Karpas-422 (cell line): Measurements from ENCODE around the gene FOXA2. TPM values are rescaled to one million over a fixed set of nuclear protein-coding genes. Genes with fewer than 3 reads are reported as not detected.

Experiments
- DNase-seq: peaks from one replicate; pipeline ENCODE4 v3.0.0-alpha.2; 2015
- H2AFZ ChIP-seq: fragments of 200-600 bp; sonication (generic); 2 replicates; pipeline ENCODE4 v1.6.1; 2014; ENCODE audit warnings: antibody characterized with exemption, low read length, mixed read lengths
- H3K27ac ChIP-seq: fragments of 200-600 bp; sonication (generic); 2 replicates; pipeline ENCODE4 v1.5.1; 2014; ENCODE audit warnings: mild to moderate bottlenecking, low read length, moderate library complexity
- H3K27me3 ChIP-seq: fragments of 200-600 bp; sonication (generic); 2 replicates; pipeline ENCODE4 v1.6.1; 2014; ENCODE audit warnings: low read length, mixed read lengths
- H3K36me3 ChIP-seq: fragments of 200-600 bp; sonication (generic); 2 replicates; pipeline ENCODE4 v1.6.1; 2014; ENCODE audit warnings: low read length, mixed read lengths; ENCODE audit not compliant: insufficient read depth
- H3K4me1 ChIP-seq: fragments of 200-600 bp; sonication (generic); 2 replicates; pipeline ENCODE4 v1.6.1; 2014; ENCODE audit warnings: mild to moderate bottlenecking, low read length, mixed read lengths
- H3K4me2 ChIP-seq: fragments of 200-600 bp; sonication (generic); 2 replicates; pipeline ENCODE4 v1.6.1; 2014; ENCODE audit warnings: low read length, low read depth, mild to moderate bottlenecking; ENCODE audit not compliant: poor library complexity, severe bottlenecking
- H3K4me3 ChIP-seq: fragments of 200-600 bp; sonication (generic); 2 replicates; pipeline ENCODE4 v1.5.1; 2014; ENCODE audit warnings: mild to moderate bottlenecking, antibody characterized with exemption, low read length, mixed read lengths
- H3K79me2 ChIP-seq: fragments of 200-600 bp; sonication (generic); 2 replicates; pipeline ENCODE4 v1.6.1; 2014; ENCODE audit warnings: mild to moderate bottlenecking, low read length, mixed read lengths
- H3K9ac ChIP-seq: fragments of 200-600 bp; sonication (generic); 2 replicates; pipeline ENCODE4 v1.6.0; 2014; ENCODE audit warnings: low read length
- H3K9me2 ChIP-seq: fragments of 200-600 bp; sonication (generic), shearing (Covaris generic); replicated peaks from 2 replicates; pipeline ENCODE4 v1.6.0; 2014; ENCODE audit warnings: mild to moderate bottlenecking, low read length, moderate library complexity; ENCODE audit not compliant: insufficient read depth
- H3K9me3 ChIP-seq: fragments of 300-700, 200-600 bp; sonication (generic); 2 replicates; pipeline ENCODE4 v1.6.1; 2014; ENCODE audit warnings: low read length, mixed read lengths
- H4K20me1 ChIP-seq: fragments of 200-600 bp; sonication (generic); 2 replicates; pipeline ENCODE4 v1.6.1; 2014; ENCODE audit warnings: mild to moderate bottlenecking, antibody characterized with exemption, low read length, low read depth; ENCODE audit not compliant: insufficient read depth
- total RNA-seq: library from RNA; depleted of rRNA; stranded (reverse); fragments of >200 nt; shearing (Covaris generic); gene quantifications from 2 replicates; pipeline ENCODE4 v1.2.3, GENCODE V29; 2014; ENCODE audit warnings: low replicate concordance; rRNA removed

Gene FOXA2
- total RNA-seq, result not detected in 2 replicates

GRCh38 chr20:22584522-22584921 lies at the start of gene FOXA2:
Gene FOXA2 (minus strand): TSS chr20:22584572. CDS start chr20:22584278, 294 bp downstream.
- Histone ChIP-seq H3K4me2 (no peak within 1 kb of the TSS), H3K36me3 (no peaks in the 10 kb centered on the region), H3K27ac (no peak within 1 kb of the TSS), H3K9ac (no peak within 1 kb of the TSS), H3K79me2 (no peaks in the 10 kb centered on the region), H3K9me2 (no peaks in the 10 kb centered on the region), H3K4me1 (no peaks in the 10 kb centered on the region), H3K9me3 (no peaks in the 10 kb centered on the region), H2AFZ (no peak within 1 kb of the TSS), H3K27me3 (no peaks in the 10 kb centered on the region), H3K4me3 (no peak within 1 kb of the TSS), H4K20me1 (no peaks in the 10 kb centered on the region)
- DNase-seq, result no peak

GRCh38 chr20:22630701-22631100 lies 46.3 kb upstream of the FOXA2 start:
- Histone ChIP-seq H3K79me2 (no peaks in the 10 kb centered on the region), H3K4me1 (no peaks in the 10 kb centered on the region), H4K20me1 (no peaks in the 10 kb centered on the region), H3K9me2 (no peaks in the 10 kb centered on the region), H3K9ac (no peak overlapping the region), H3K36me3 (no peaks in the 10 kb centered on the region), H3K27ac (no peak overlapping the region), H2AFZ (no peak overlapping the region), H3K9me3 (no peaks in the 10 kb centered on the region), H3K4me3 (no peak overlapping the region), H3K27me3 (no peaks in the 10 kb centered on the region), H3K4me2 (no peak overlapping the region)
- DNase-seq, result no peak

GRCh38 chr20:22629927-22630326 lies 45.6 kb upstream of the FOXA2 start:
- Histone ChIP-seq H3K4me1 (no peaks in the 10 kb centered on the region), H3K4me3 (no peak overlapping the region), H4K20me1 (no peaks in the 10 kb centered on the region), H3K79me2 (no peaks in the 10 kb centered on the region), H3K27ac (no peak overlapping the region), H3K4me2 (no peak overlapping the region), H3K9me2 (no peaks in the 10 kb centered on the region), H3K27me3 (no peaks in the 10 kb centered on the region), H3K36me3 (no peaks in the 10 kb centered on the region), H2AFZ (no peak overlapping the region), H3K9ac (no peak overlapping the region), H3K9me3 (no peaks in the 10 kb centered on the region)
- no peak for DNase-seq

GRCh38 chr20:22629447-22629846 lies 45.1 kb upstream of the FOXA2 start:
- Histone ChIP-seq H3K4me3 (no peak overlapping the region), H3K9me2 (no peaks in the 10 kb centered on the region), H3K9me3 (no peaks in the 10 kb centered on the region), H3K79me2 (no peaks in the 10 kb centered on the region), H3K4me1 (no peaks in the 10 kb centered on the region), H3K36me3 (no peaks in the 10 kb centered on the region), H2AFZ (no peak overlapping the region), H3K4me2 (no peak overlapping the region), H4K20me1 (no peaks in the 10 kb centered on the region), H3K9ac (no peak overlapping the region), H3K27ac (no peak overlapping the region), H3K27me3 (no peaks in the 10 kb centered on the region)
- DNase-seq, result no peak

GRCh38 chr20:22626496-22626895 lies 42.1 kb upstream of the FOXA2 start:
- no peaks in the 10 kb centered on the region for H3K9me3 ChIP-seq
- no peaks in the 10 kb centered on the region for H3K9me2 ChIP-seq
- no peaks in the 10 kb centered on the region for H3K4me1 ChIP-seq
- no peak overlapping the region for H3K27ac ChIP-seq
- no peaks in the 10 kb centered on the region for H3K79me2 ChIP-seq
- no peaks in the 10 kb centered on the region for H4K20me1 ChIP-seq
- no peak for DNase-seq
- H3K36me3 ChIP-seq, result no peaks in the 10 kb centered on the region
- no peak overlapping the region for H2AFZ ChIP-seq
- H3K4me2 ChIP-seq, result no peak overlapping the region
- H3K4me3 ChIP-seq, result no peak overlapping the region
- H3K27me3 ChIP-seq, result no peaks in the 10 kb centered on the region
- no peak overlapping the region for H3K9ac ChIP-seq

- Histone ChIP-seq H3K27ac (no peak overlapping the region), H3K4me1 (no peaks in the 10 kb centered on the region), H3K27me3 (no peaks in the 10 kb centered on the region), H3K9me3 (no peaks in the 10 kb centered on the region), H2AFZ (no peak overlapping the region), H3K9ac (no peak overlapping the region), H3K4me3 (no peak overlapping the region), H3K79me2 (no peaks in the 10 kb centered on the region), H3K4me2 (no peak overlapping the region), H4K20me1 (no peaks in the 10 kb centered on the region), H3K9me2 (no peaks in the 10 kb centered on the region), H3K36me3 (no peaks in the 10 kb centered on the region)
- DNase-seq, result no peak
These were observed 38.8 kb upstream of the FOXA2 start for GRCh38 chr20:22623211-22623610.

GRCh38 chr20:22620342-22620741 lies 36.0 kb upstream of the FOXA2 start:
- no peaks in the 10 kb centered on the region for H3K79me2 ChIP-seq
- no peak overlapping the region for H2AFZ ChIP-seq
- H3K36me3 ChIP-seq, result no peaks in the 10 kb centered on the region
- no peak for DNase-seq
- no peak overlapping the region for H3K4me3 ChIP-seq
- no peak overlapping the region for H3K4me2 ChIP-seq
- no peaks in the 10 kb centered on the region for H4K20me1 ChIP-seq
- no peak overlapping the region for H3K27ac ChIP-seq
- H3K9me3 ChIP-seq, result no peaks in the 10 kb centered on the region
- H3K9ac ChIP-seq, result no peak overlapping the region
- no peaks in the 10 kb centered on the region for H3K4me1 ChIP-seq
- no peaks in the 10 kb centered on the region for H3K27me3 ChIP-seq
- H3K9me2 ChIP-seq, result no peaks in the 10 kb centered on the region

GRCh38 chr20:22619806-22620205 lies 35.4 kb upstream of the FOXA2 start:
- Histone ChIP-seq H3K4me1 (no peaks in the 10 kb centered on the region), H4K20me1 (no peaks in the 10 kb centered on the region), H2AFZ (no peak overlapping the region), H3K27me3 (no peaks in the 10 kb centered on the region), H3K4me3 (no peak overlapping the region), H3K9me3 (no peaks in the 10 kb centered on the region), H3K36me3 (no peaks in the 10 kb centered on the region), H3K79me2 (no peaks in the 10 kb centered on the region), H3K9ac (no peak overlapping the region), H3K4me2 (no peak overlapping the region), H3K27ac (no peak overlapping the region), H3K9me2 (no peaks in the 10 kb centered on the region)
- DNase-seq, result no peak

- H3K4me1 ChIP-seq, result no peaks in the 10 kb centered on the region
- DNase-seq, result no peak
- no peak overlapping the region for H3K4me3 ChIP-seq
- no peaks in the 10 kb centered on the region for H3K27me3 ChIP-seq
- no peak overlapping the region for H3K27ac ChIP-seq
- no peaks in the 10 kb centered on the region for H4K20me1 ChIP-seq
- no peaks in the 10 kb centered on the region for H3K9me3 ChIP-seq
- H3K4me2 ChIP-seq, result no peak overlapping the region
- no peak overlapping the region for H3K9ac ChIP-seq
- H3K9me2 ChIP-seq, result no peaks in the 10 kb centered on the region
- no peak overlapping the region for H2AFZ ChIP-seq
- no peaks in the 10 kb centered on the region for H3K79me2 ChIP-seq
- no peaks in the 10 kb centered on the region for H3K36me3 ChIP-seq
These were observed 34.9 kb upstream of the FOXA2 start for GRCh38 chr20:22619272-22619671.
